Stimulated activated CD8-positive, alpha-beta memory T cell treated with anti-CD3 and anti-CD28 coated beads, Interleukin-7, amount 100 ng/mL, for 4 hours (primary cell): ENCODE results near the gene SLCO2B1.

Experiments used
- DNase-seq, 2 donors: peaks; one replicate each; pipeline ENCODE4 v3.0.0-alpha.2; 2020; ENCODE audit warnings: low read depth in 2 of 2

The SLCO2B1 gene

GRCh38 chr11:75219869-75220268 lies 69.0 kb downstream of the SLCO2B1 start:
- no peak for DNase-seq

DNA sequence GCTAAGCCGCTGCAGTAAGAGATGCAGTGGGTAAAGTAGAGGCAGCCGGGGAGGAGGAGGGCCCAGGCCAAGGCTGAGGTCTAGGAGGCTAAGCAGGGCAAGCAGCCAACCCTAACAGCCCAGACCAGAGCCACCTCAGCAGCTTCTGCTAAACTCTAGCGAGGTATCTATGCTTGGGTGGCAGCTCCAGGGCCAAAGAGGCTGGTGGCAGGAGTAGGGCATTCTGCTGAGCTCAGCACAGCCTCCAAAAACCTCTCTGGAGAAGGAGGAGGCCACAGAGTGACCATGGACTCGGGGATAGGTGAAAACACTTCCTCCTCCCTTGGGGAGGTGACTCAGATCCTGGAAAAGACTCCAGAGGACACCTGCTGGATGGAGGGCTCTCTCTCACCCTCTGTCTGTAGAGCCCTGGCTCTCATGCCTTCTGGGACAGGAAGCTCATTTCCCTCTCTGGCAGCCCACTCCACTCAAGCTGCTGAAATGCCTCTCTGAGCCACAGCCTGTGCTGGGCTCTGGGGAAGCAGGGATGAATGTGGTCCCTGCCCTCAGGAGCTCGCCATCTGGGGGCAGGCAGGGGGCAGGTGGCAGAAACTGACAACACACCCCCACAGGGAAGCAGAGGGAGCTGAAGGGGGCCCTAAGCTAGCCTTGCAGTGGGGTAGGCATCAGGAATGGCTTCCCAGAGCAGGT lies 73.2 kb downstream of the SLCO2B1 start:
- DNase-seq, result no peak

DNA sequence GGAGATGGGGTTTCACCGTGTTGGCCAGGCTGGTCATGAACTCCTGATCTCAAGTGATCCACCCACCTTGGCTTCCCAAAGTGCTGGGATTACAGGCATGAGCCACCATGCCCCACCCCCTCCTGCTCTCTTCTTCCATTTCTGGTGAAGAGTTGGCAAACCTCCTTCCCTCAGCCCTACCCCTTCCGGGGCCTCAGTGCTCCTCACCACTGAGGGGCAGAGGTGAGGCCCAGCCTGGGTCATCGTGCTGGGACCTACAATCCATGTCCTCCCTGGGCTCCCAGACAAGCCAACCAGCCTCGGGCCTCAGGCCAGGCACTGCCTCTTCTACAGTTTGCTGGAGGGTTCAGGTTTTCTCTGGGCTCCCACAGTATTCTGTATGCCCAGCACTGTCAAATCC lies 74.9 kb downstream of the SLCO2B1 start:
- no peak for DNase-seq

DNA sequence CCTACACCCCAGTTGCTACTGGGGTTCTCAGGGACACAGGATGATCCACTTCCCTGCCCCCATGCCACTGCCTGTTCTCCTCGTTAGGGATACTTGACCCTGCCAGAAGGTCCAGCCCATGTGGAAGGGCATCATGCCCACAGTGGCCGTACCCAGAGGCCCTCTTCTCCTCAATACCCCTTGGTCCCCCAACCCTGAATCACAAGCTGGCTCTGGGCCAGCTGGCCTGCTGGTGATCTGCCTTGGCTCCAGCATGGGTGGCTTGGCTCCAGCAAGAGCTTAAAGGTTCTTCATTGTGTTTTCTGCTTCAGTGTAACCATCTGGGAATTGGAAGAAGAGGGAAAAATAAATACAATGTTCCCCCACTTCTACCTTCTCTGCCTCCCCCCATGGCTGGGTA lies 78.6 kb downstream of the SLCO2B1 start:
- DNase-seq, result no peak

DNA sequence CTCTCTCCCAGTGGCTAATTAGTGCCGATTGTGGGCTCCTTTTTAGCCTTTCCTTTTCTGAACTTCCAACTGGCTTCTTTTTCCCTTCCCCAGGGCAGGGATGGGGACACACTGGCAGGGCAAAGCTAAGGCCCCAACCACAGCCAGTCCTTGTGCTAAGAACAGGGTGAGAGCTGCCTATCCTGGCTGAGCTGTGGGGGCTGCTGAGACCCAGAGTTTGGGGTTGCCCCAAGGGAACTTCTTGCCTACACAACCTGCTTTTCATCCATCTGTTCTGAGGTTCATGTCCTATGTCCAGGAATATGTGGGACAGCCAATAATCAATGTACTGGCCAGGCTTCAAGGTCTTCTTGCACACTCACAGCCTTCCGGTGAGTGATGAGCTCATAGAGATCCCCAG lies 79.7 kb downstream of the SLCO2B1 start:
- no peak for DNase-seq

GRCh38 chr11:75233754-75234172 lies 82.9 kb downstream of the SLCO2B1 start:
- DNase-seq, result no peak

DNA sequence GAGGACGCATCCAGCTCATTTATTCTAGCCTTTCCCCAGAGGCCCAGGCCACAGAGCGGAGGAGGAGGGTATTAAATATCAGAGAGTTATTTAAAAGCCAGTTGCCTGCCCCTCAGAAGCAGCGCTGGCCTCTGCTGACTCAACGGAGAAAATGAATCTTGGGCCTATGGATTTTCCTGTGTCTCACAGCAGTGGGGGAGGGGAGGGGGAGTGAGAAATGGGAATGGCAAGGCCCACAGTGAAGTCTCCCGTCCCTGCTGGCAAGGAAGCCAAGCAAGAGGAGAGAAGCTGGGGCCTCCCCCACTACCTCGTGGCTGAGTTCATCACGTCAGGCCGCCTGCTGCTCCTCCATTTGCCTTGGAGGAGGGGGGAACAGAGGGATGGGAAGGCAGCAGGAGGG lies 85.2 kb downstream of the SLCO2B1 start:
- no peak for DNase-seq

DNA sequence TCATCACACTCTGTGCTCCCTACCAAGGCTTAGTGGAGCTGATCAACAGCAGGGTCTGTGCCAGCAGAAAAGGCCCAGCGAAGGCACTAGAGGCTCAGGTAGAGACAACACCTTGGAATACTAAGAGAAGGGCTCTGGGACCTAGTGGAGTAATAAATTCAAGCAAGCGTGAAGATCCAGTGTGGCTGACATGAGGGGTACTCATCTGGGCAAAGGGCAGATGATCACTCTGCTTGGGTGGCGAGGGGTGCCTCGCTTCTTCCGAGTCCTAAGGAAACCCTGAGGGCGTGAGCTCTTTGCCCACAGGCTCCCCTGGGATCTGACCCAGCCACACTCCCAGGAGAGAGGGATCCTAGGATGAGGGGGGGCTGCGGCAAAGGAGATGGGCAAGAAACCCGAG lies 86.1 kb downstream of the SLCO2B1 start:
- no peak for DNase-seq

GRCh38 chr11:75238595-75239440 lies 87.9 kb downstream of the SLCO2B1 start:
- DNase-seq, result no peak

- no peak for DNase-seq
Measured at GRCh38 chr11:75239531-75240290, 88.8 kb downstream of the SLCO2B1 start.

- peak in 1 of 2 donors; percentile 48 for DNase-seq
Measured at GRCh38 chr11:75240311-75241035, 89.6 kb downstream of the SLCO2B1 start, which contains the start of gene TPBGL. TPBGL (plus strand) TSS chr11:75240774; CDS start chr11:75241050, 276 bp downstream.

GRCh38 chr11:75241036-75241905 lies 90.4 kb downstream of the SLCO2B1 start:
- DNase-seq, result peak; percentile 46 to 79

GRCh38 chr11:75241906-75242644 lies 91.2 kb downstream of the SLCO2B1 start:
- no peak for DNase-seq

GRCh38 chr11:75242722-75243600 lies 92.1 kb downstream of the SLCO2B1 start:
- no peak for DNase-seq

GRCh38 chr11:75244052-75244814 lies 93.3 kb downstream of the SLCO2B1 start:
- DNase-seq, result no peak

- DNase-seq, result no peak
Measured at GRCh38 chr11:75245356-75246005, 94.6 kb downstream of the SLCO2B1 start.

- DNase-seq, result no peak
Measured at GRCh38 chr11:75246006-75246670, 95.2 kb downstream of the SLCO2B1 start.
